NCI-H524 (cell line): ENCODE measurements around the gene ZBTB44.
A peak's percentile ranks its signal among the peaks of the same experiment; 100 is the strongest.
"Not testable (repeated sequence)": the region's sequence is repeated elsewhere in the genome, so short reads cannot be mapped to it uniquely, and the experiment has no call there.

Experiments
- DNase-seq, 2 experiments: peaks; one replicate each; lab custom pipeline; 2025; lab: John Stamatoyannopoulos, UW

The ZBTB44 gene

GRCh38 chr11:130313383-130314183, 1.1 kb downstream of the ZBTB44 start:
- no peak for DNase-seq

- no peak for DNase-seq
Observed at GRCh38 chr11:130312046-130312445, 2.7 kb downstream of the ZBTB44 start.

GRCh38 chr11:130310622-130311021, 4.1 kb downstream of the ZBTB44 start:
- DNase-seq = no peak

GRCh38 chr11:130308886-130309285, 5.8 kb downstream of the ZBTB44 start:
- no peak for DNase-seq

- no peak for DNase-seq
Observed at GRCh38 chr11:130308059-130308458, 6.7 kb downstream of the ZBTB44 start.

GRCh38 chr11:130304651-130305050, 10.1 kb downstream of the ZBTB44 start:
- no peak for DNase-seq

GRCh38 chr11:130301002-130301401, 13.7 kb downstream of the ZBTB44 start:
- DNase-seq = peak in 1 of 2 experiments; percentile 44

GRCh38 chr11:130300567-130300966, 14.2 kb downstream of the ZBTB44 start:
- no peak for DNase-seq

- DNase-seq = no peak
Observed at GRCh38 chr11:130299978-130300377, 14.7 kb downstream of the ZBTB44 start.

- no peak for DNase-seq
Observed at GRCh38 chr11:130295657-130296056, 19.1 kb downstream of the ZBTB44 start.

GRCh38 chr11:130282111-130282510, 32.6 kb downstream of the ZBTB44 start:
- DNase-seq = no peak

GRCh38 chr11:130281341-130281740, 33.4 kb downstream of the ZBTB44 start:
- DNase-seq = not testable (repeated sequence)

GRCh38 chr11:130279989-130280388, 34.7 kb downstream of the ZBTB44 start:
- DNase-seq = no peak

- DNase-seq = no peak
Observed at GRCh38 chr11:130278745-130279144, 36.0 kb downstream of the ZBTB44 start.

GRCh38 chr11:130278151-130278550, 36.6 kb downstream of the ZBTB44 start:
- no peak for DNase-seq

- DNase-seq = no peak
Observed at GRCh38 chr11:130272336-130272735, 42.4 kb downstream of the ZBTB44 start.

GRCh38 chr11:130269326-130269943, 45.3 kb downstream of the ZBTB44 start:
- DNase-seq = no peak

- no peak for DNase-seq
Observed at GRCh38 chr11:130263351-130263750, 51.4 kb downstream of the ZBTB44 start.

- DNase-seq = no peak
Observed at GRCh38 chr11:130262424-130262823, 52.3 kb downstream of the ZBTB44 start.

GRCh38 chr11:130261571-130261970, 53.1 kb downstream of the ZBTB44 start:
- DNase-seq = no peak

GRCh38 chr11:130260742-130261141, 54.0 kb downstream of the ZBTB44 start:
- DNase-seq = no peak

- no peak for DNase-seq
Observed at GRCh38 chr11:130260080-130260627, 54.6 kb downstream of the ZBTB44 start.

- not testable (repeated sequence) for DNase-seq
Observed at GRCh38 chr11:130251763-130252162, 63.0 kb downstream of the ZBTB44 start.
